Peyer's patch (tissue), 4 donors: ENCODE data around the gene UBR3. TPM values are rescaled to one million over a fixed set of nuclear protein-coding genes. Genes with fewer than 3 reads are reported as not detected.
A peak's percentile ranks its signal among the peaks of the same experiment; 100 is the strongest.
"Not testable (repeated sequence)": the region's sequence is repeated elsewhere in the genome, so short reads cannot be mapped to it uniquely, and the experiment has no call there.

Source experiments
- DNase-seq, 3 donors: peaks; one replicate each; pipeline ENCODE4 v3.0.0-alpha.2; 2017 to 2019
- H3K27ac ChIP-seq, 4 donors: fragments of 200-600 bp; sonication (generic); one replicate each; pipeline ENCODE4 v1.5.1; 2016 to 2019
- H3K27me3 ChIP-seq, 2 donors: fragments of 200-600 bp; sonication (generic); one replicate each; pipeline ENCODE4 v1.5.1; 2019
- H3K36me3 ChIP-seq, 3 donors: fragments of 200-600 bp; sonication (generic); one replicate each; pipeline ENCODE4 v1.5.1; 2016 to 2019
- H3K4me1 ChIP-seq, 4 donors: fragments of 200-600 bp; sonication (generic); one replicate each; pipeline ENCODE4 v1.5.1; 2016 to 2019
- H3K4me3 ChIP-seq, 4 donors: fragments of 200-600 bp; sonication (generic); 1 replicate in 3 of 4; 2 replicates in 1 of 4; pipeline ENCODE4 v1.5.1; 2016 to 2019; ENCODE audit warnings: mild to moderate bottlenecking in 1 of 4
- H3K9me3 ChIP-seq, 4 donors: fragments of 200-600 bp; sonication (generic); one replicate each; pipeline ENCODE4 v1.5.1; 2016 to 2019; ENCODE audit warnings: mild to moderate bottlenecking in 1 of 4
- CTCF ChIP-seq, 6 experiments: fragments of 450-650 bp in 4 of 6; fragments of 200-600 bp in 2 of 6; sonication (generic) in 1 of 6; IDR thresholded peaks; one replicate each; pipeline ENCODE4 v1.5.1; 2017 to 2019; ENCODE audit warnings: antibody characterized with exemption in 6 of 6, mild to moderate bottlenecking in 3 of 6, moderate library complexity in 1 of 6
- POLR2A ChIP-seq, 2 donors: fragments of 450-650 bp; IDR thresholded peaks; one replicate each; pipeline ENCODE4 v1.5.1; 2017; ENCODE audit warnings: antibody characterized with exemption in 2 of 2, mild to moderate bottlenecking in 2 of 2, moderate library complexity in 2 of 2
- total RNA-seq, 4 donors: library from RNA; depleted of rRNA; stranded (reverse); fragments of >200 nt; gene quantifications; one replicate each; pipeline ENCODE4 v1.1.0, GENCODE V29; 2016

The UBR3 gene
- total RNA-seq, 4 donors from 2014 or later = 45.4 to 90.0 (median 72.4) TPM

GRCh38 chr2:169819106-169819505 lies 8.1 kb upstream of the UBR3 start:
- peaks cover 0 to 44% (median 3%) of the 10 kb centered on the region in 3 donors for H3K36me3 ChIP-seq
- DNase-seq = no peak
- no peak overlapping the region for H3K4me3 ChIP-seq
- TF ChIP-seq CTCF (IDR thresholded peaks at IDR 0.05) (no peak), POLR2A (IDR thresholded peaks at IDR 0.05) (no peak)
- no peak overlapping the region for H3K27ac ChIP-seq
- peaks cover 0 to 22% (median 2%) of the 10 kb centered on the region in 4 donors for H3K4me1 ChIP-seq
- H3K27me3 ChIP-seq = no peaks in the 10 kb centered on the region
- H3K9me3 ChIP-seq = no peaks in the 10 kb centered on the region

GRCh38 chr2:169820101-169820500 lies 7.2 kb upstream of the UBR3 start:
- not testable (repeated sequence) for H3K27ac ChIP-seq
- peaks cover 0 to 36% (median 3%) of the 10 kb centered on the region in 3 donors for H3K36me3 ChIP-seq

GRCh38 chr2:169822036-169822435 lies 5.2 kb upstream of the UBR3 start:
- Histone ChIP-seq H3K27me3 (no peaks in the 10 kb centered on the region), H3K36me3 (peaks cover 0 to 19% (median 0%) of the 10 kb centered on the region in 3 donors), H3K4me1 (peaks cover 0 to 26% (median 2%) of the 10 kb centered on the region in 4 donors), H3K27ac (no peak overlapping the region), H3K9me3 (no peaks in the 10 kb centered on the region), H3K4me3 (no peak overlapping the region)
- no peak for DNase-seq
- TF ChIP-seq CTCF (IDR thresholded peaks at IDR 0.05) (no peak), POLR2A (IDR thresholded peaks at IDR 0.05) (no peak)

More at GRCh38 chr2:169820101-169820500, 7.2 kb upstream of the UBR3 start:
- not testable (repeated sequence) for H3K9me3 ChIP-seq, DNase-seq, H3K27me3 ChIP-seq, H3K4me3 ChIP-seq
- peaks cover 0 to 23% (median 2%) of the 10 kb centered on the region in 4 donors for H3K4me1 ChIP-seq

- Histone ChIP-seq H3K27ac (no peak overlapping the region), H3K27me3 (no peaks in the 10 kb centered on the region), H3K9me3 (no peaks in the 10 kb centered on the region), H3K36me3 (peaks cover 0 to 11% (median 0%) of the 10 kb centered on the region in 3 donors), H3K4me3 (no peak overlapping the region), H3K4me1 (peaks cover 0 to 27% (median 2%) of the 10 kb centered on the region in 4 donors)
- DNase-seq = no peak
- TF ChIP-seq POLR2A (IDR thresholded peaks at IDR 0.05) = no peak
Observed at GRCh38 chr2:169822785-169823392, 4.4 kb upstream of the UBR3 start.

- no peak for DNase-seq
- Histone ChIP-seq H3K4me1 (peaks cover 0 to 33% (median 5%) of the 10 kb centered on the region in 4 donors), H3K36me3 (peaks cover 0 to 8% (median 0%) of the 10 kb centered on the region in 3 donors), H3K27me3 (no peaks in the 10 kb centered on the region), H3K4me3 (peak overlapping the region; percentile 71 to 92 (median 85)), H3K9me3 (no peaks in the 10 kb centered on the region), H3K27ac (peak overlapping the region; percentile 70 to 82 (median 78))
- TF ChIP-seq CTCF (IDR thresholded peaks at IDR 0.05) = no peak
- TF ChIP-seq POLR2A (IDR thresholded peaks at IDR 0.05) = no peak
Observed at GRCh38 chr2:169823996-169824372, 3.3 kb upstream of the UBR3 start.

- TF ChIP-seq POLR2A (IDR thresholded peaks at IDR 0.05) (peak; percentile 64 to 70), CTCF (IDR thresholded peaks at IDR 0.05) (peak; percentile 89 to 98 (median 93))
- Histone ChIP-seq H3K27me3 (no peaks in the 10 kb centered on the region), H3K9me3 (no peaks in the 10 kb centered on the region), H3K36me3 (peaks cover 0 to 8% (median 0%) of the 10 kb centered on the region in 3 donors), H3K4me1 (peaks cover 0 to 39% (median 5%) of the 10 kb centered on the region in 4 donors), H3K4me3 (peak within 1 kb of the TSS; percentile 71 to 92 (median 85)), H3K27ac (peak within 1 kb of the TSS; percentile 70 to 82 (median 78))
- peak; percentile 70 to 89 (median 88) for DNase-seq
Observed at GRCh38 chr2:169824373-169825333, 2.6 kb upstream of the UBR3 start, which contains the start of gene METTL5. METTL5 (minus strand) TSS chr2:169824905; CDS start chr2:169824597, 308 bp downstream.
